Activated naive CD4-positive, alpha-beta T cell treated with anti-CD3 and anti-CD28 coated beads, Interleukin-2, amount 50 U/mL, for 24 hours (primary cell): ENCODE data around the gene VMAC.

Experiments used
- H3K27ac Mint-ChIP-seq: one replicate; pipeline ENCODE4 v1.8.0; 2021; ENCODE audit warnings: mild to moderate bottlenecking, mixed read lengths
- H3K27me3 Mint-ChIP-seq: one replicate; pipeline ENCODE4 v1.8.0; 2021; ENCODE audit warnings: mixed read lengths
- H3K36me3 Mint-ChIP-seq: one replicate; pipeline ENCODE4 v1.8.0; 2021; ENCODE audit warnings: mixed read lengths
- H3K4me1 Mint-ChIP-seq: one replicate; pipeline ENCODE4 v1.8.0; 2021; ENCODE audit warnings: mixed read lengths
- H3K4me3 Mint-ChIP-seq: one replicate; pipeline ENCODE4 v1.8.0; 2021; ENCODE audit warnings: mild to moderate bottlenecking, mixed read lengths
- H3K9me3 Mint-ChIP-seq: one replicate; pipeline ENCODE4 v1.8.0; 2021; ENCODE audit warnings: mixed read lengths

VMAC gene

GRCh38 chr19:5948752-5949564 lies 44.3 kb downstream of the VMAC start:
- no peaks in the 10 kb centered on the region for H3K27me3 Mint-ChIP-seq
- H3K36me3 Mint-ChIP-seq: peaks cover 8% of the 10 kb centered on the region
- H3K4me3 Mint-ChIP-seq: peak overlapping the region; percentile 78
- H3K9me3 Mint-ChIP-seq: no peaks in the 10 kb centered on the region
- peaks cover 91% of the 10 kb centered on the region for H3K4me1 Mint-ChIP-seq
- peak overlapping the region; percentile 95 for H3K27ac Mint-ChIP-seq

DNA sequence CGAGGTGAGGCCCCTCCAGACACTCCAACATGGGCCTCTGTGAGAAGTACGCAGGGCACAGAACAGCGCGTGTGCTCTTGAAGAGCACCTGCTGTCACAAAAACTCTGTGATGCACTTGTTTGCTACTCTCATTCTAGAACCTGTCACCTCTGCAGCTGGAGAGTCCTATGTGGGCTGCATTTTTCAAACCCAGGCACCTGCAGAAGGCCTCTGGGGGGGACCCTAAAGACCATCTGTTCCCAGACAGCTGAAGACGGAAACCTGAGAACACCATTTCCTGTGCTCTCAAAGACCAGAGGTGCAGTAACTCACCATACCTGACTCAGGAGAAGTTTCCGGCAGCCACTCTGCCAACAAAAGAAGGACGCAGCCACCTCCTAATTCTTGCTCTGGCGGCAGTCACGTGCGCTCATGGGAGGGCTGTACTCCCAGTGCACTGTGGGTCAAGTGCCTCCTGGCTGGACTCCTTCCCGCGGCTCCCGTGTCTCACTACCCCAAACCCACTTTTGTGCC lies 45.2 kb downstream of the VMAC start:
- Mint-ChIP-seq H3K27me3 (no peaks in the 10 kb centered on the region), H3K36me3 (peaks cover 12% of the 10 kb centered on the region), H3K4me1 (peaks cover 95% of the 10 kb centered on the region), H3K4me3 (peak overlapping the region; percentile 78), H3K9me3 (no peaks in the 10 kb centered on the region), H3K27ac (peak overlapping the region; percentile 95)

GRCh38 chr19:5950741-5951140 lies 46.1 kb downstream of the VMAC start:
- H3K9me3 Mint-ChIP-seq: no peaks in the 10 kb centered on the region
- H3K4me3 Mint-ChIP-seq: peak overlapping the region; percentile 78
- H3K27ac Mint-ChIP-seq: peak overlapping the region; percentile 95
- H3K36me3 Mint-ChIP-seq: peaks cover 11% of the 10 kb centered on the region
- H3K27me3 Mint-ChIP-seq: no peaks in the 10 kb centered on the region
- peaks cover 90% of the 10 kb centered on the region for H3K4me1 Mint-ChIP-seq

GRCh38 chr19:5951338-5951861 lies 46.7 kb downstream of the VMAC start:
- H3K27me3 Mint-ChIP-seq: no peaks in the 10 kb centered on the region
- no peaks in the 10 kb centered on the region for H3K9me3 Mint-ChIP-seq
- peak overlapping the region; percentile 91 for H3K27ac Mint-ChIP-seq
- peaks cover 9% of the 10 kb centered on the region for H3K36me3 Mint-ChIP-seq
- peak overlapping the region; percentile 49 for H3K4me3 Mint-ChIP-seq
- peaks cover 89% of the 10 kb centered on the region for H3K4me1 Mint-ChIP-seq

DNA sequence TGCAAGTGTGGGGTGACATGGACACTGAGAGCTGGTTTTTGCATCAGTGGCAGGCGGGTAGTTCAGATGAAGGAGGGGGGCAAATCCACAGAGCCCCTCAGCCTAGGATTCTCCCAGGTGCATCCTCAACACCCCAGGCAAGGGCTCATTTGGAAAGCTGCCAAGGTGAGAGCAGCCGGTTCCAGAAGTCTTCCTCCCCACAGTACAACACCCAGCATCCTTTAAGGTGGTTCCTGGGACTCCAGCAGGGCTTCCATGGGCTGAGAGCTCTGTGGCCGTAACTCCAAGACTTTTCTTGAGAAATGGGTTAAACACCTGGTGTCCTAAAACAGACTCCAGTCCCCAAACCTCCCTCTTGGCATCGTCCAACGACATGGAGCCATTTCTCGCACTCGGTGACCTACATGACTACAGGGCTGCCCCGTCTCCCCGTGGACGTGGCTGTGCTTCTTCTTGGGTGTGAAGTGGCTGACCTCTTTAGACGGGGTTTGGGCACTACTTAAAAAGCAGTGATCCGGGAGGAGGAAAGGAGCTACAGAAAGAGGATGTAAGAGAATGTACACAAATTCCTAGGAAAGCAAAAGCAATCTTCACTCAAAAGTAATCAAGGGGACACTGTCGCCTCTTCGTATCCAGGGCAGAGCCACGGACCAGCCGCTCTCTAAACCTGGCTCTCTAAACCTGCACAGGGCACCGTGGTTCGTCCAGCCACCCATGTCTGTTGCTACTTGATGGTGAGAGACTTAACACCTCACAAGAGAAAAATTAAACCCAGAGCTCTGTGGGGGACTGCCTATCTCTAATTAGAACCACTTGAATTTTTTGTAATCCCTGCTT lies 47.7 kb downstream of the VMAC start:
- peaks cover 7% of the 10 kb centered on the region for H3K36me3 Mint-ChIP-seq
- H3K9me3 Mint-ChIP-seq: no peaks in the 10 kb centered on the region
- no peaks in the 10 kb centered on the region for H3K27me3 Mint-ChIP-seq
- peak overlapping the region; percentile 74 for H3K4me3 Mint-ChIP-seq
- H3K4me1 Mint-ChIP-seq: peaks cover 91% of the 10 kb centered on the region
- peak overlapping the region; percentile 97 for H3K27ac Mint-ChIP-seq

- H3K4me1 Mint-ChIP-seq: peaks cover 92% of the 10 kb centered on the region
- peak overlapping the region; percentile 74 for H3K4me3 Mint-ChIP-seq
- H3K36me3 Mint-ChIP-seq: peaks cover 10% of the 10 kb centered on the region
- H3K27ac Mint-ChIP-seq: peak overlapping the region; percentile 97
- no peaks in the 10 kb centered on the region for H3K9me3 Mint-ChIP-seq
- H3K27me3 Mint-ChIP-seq: no peaks in the 10 kb centered on the region
These were observed 48.4 kb downstream of the VMAC start for GRCh38 chr19:5953030-5953589.

DNA sequence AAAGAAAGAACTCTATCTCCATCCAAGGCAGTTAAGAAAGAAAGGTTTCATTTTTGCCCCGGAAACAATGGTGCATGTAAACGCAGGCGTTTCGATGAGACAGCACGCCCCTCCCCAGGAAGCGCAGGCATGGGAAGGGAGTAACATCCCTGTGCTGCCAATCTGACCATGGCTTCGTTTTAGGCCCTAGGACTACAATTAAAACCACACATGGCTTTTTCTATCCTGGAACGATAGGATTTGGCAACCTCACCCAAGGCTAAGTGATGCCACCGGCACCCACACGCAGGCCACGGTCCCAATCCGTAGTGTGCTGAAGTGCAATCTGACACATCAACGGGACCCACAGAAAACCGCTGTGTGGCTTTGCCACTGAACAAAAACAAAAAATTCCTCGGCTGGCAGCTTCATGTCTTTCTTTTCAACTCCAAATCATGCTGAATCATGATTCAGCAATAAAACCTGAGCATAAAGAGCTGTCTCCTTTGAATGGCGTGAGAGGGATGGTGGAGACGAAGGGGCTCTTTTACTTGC lies 49.1 kb downstream of the VMAC start:
- no peaks in the 10 kb centered on the region for H3K9me3 Mint-ChIP-seq
- peak overlapping the region; percentile 74 for H3K4me3 Mint-ChIP-seq
- peaks cover 10% of the 10 kb centered on the region for H3K36me3 Mint-ChIP-seq
- peak overlapping the region; percentile 97 for H3K27ac Mint-ChIP-seq
- H3K27me3 Mint-ChIP-seq: no peaks in the 10 kb centered on the region
- H3K4me1 Mint-ChIP-seq: peaks cover 90% of the 10 kb centered on the region

DNA sequence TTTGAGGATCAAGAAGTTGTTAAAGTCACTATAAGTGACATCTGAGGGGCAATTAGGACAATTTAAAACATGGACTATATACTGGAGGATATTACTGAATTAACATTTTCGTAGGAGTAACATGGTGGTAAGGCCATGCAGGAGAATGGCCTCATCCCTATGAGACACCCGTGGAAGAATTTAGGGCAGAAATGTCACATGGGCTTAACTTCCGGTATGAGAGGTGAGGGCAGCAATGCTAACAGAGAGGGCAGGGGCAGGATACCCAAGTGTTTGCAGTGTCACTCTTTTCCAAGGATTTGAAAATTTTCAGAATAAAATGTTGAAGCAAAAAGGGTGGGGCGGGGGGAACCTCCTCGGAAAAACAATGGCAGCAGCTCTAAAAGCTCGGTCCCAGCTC lies 49.6 kb downstream of the VMAC start:
- H3K36me3 Mint-ChIP-seq: peaks cover 10% of the 10 kb centered on the region
- H3K9me3 Mint-ChIP-seq: no peaks in the 10 kb centered on the region
- H3K27me3 Mint-ChIP-seq: no peaks in the 10 kb centered on the region
- peak overlapping the region; percentile 74 for H3K4me3 Mint-ChIP-seq
- H3K27ac Mint-ChIP-seq: peak overlapping the region; percentile 97
- peaks cover 90% of the 10 kb centered on the region for H3K4me1 Mint-ChIP-seq

- Mint-ChIP-seq H3K4me3 (no peak overlapping the region), H3K4me1 (peaks cover 90% of the 10 kb centered on the region), H3K36me3 (peaks cover 7% of the 10 kb centered on the region), H3K9me3 (no peaks in the 10 kb centered on the region), H3K27ac (peak overlapping the region; percentile 30), H3K27me3 (no peaks in the 10 kb centered on the region)
These were observed 50.9 kb downstream of the VMAC start for GRCh38 chr19:5955636-5955935.

DNA sequence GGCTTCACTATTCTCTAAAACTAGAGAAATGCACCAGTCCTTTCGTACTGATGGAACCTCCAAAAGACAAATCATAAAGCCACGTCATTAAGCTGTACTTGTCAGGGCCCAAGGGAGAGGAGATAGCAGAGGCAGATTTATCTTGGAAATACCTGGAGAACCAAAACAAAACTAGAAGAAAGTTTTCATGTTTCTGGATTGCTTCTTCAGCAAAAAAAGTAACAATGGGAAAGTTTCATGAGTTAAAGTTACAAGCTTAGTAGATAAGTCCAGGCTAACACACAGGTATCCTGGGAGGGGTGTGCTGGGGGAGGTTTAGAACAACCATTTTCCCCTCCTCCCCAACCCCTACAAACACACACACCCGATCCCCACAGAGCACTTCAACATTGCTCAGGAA lies 51.7 kb downstream of the VMAC start:
- no peaks in the 10 kb centered on the region for H3K27me3 Mint-ChIP-seq
- no peak overlapping the region for H3K4me3 Mint-ChIP-seq
- no peaks in the 10 kb centered on the region for H3K9me3 Mint-ChIP-seq
- H3K4me1 Mint-ChIP-seq: peaks cover 90% of the 10 kb centered on the region
- peaks cover 7% of the 10 kb centered on the region for H3K36me3 Mint-ChIP-seq
- peak overlapping the region; percentile 79 for H3K27ac Mint-ChIP-seq

GRCh38 chr19:5956728-5957127 lies 52.1 kb downstream of the VMAC start:
- Mint-ChIP-seq H3K4me1 (peaks cover 89% of the 10 kb centered on the region), H3K4me3 (no peak overlapping the region), H3K36me3 (peaks cover 7% of the 10 kb centered on the region)

DNA sequence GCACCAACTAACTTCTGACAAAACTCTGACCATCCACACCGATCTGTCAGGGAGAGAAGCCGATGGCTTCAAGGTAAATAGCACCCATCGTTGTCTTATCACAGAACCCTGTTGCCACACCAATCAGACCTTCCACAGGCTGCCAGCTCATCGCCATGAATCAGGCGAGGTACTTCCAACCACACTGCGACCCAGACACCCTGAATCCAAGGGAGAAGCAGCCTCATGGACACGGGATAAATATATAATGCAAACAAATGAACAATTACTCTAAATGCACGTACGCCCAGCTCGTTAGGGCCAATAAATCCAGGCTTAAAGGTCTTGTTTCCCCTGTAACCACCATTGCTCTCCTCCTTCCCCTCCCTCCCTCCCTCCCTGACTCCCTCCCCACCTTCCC lies 52.5 kb downstream of the VMAC start:
- Mint-ChIP-seq H3K27me3 (no peaks in the 10 kb centered on the region), H3K4me3 (no peak overlapping the region), H3K9me3 (no peaks in the 10 kb centered on the region), H3K36me3 (peaks cover 7% of the 10 kb centered on the region), H3K27ac (peak overlapping the region; percentile 65), H3K4me1 (peaks cover 89% of the 10 kb centered on the region)

More at GRCh38 chr19:5956728-5957127, 52.1 kb downstream of the VMAC start:
- Mint-ChIP-seq H3K27me3 (no peaks in the 10 kb centered on the region), H3K9me3 (no peaks in the 10 kb centered on the region), H3K27ac (no peak overlapping the region)

- Mint-ChIP-seq H3K4me1 (peaks cover 89% of the 10 kb centered on the region), H3K4me3 (peak overlapping the region; percentile 44), H3K27me3 (no peaks in the 10 kb centered on the region), H3K36me3 (peaks cover 7% of the 10 kb centered on the region), H3K9me3 (no peaks in the 10 kb centered on the region), H3K27ac (no peak overlapping the region)
These were observed 53.6 kb downstream of the VMAC start for GRCh38 chr19:5958074-5958850.

DNA sequence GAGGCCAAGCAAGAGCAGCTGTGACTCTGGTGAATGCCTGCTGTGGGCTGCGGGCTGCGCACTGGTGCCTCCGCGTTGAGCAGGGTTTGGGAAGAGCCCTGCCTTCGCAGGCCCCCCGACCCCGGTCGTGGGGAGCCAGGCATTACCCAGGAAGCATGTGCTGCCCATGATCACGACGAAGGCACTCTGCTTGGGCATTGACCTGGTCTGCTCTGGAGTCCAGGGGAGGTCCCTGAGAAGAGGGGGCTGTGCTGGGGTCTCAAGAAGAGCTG lies 54.1 kb downstream of the VMAC start:
- H3K4me1 Mint-ChIP-seq: peaks cover 89% of the 10 kb centered on the region
- H3K4me3 Mint-ChIP-seq: no peak overlapping the region
- no peaks in the 10 kb centered on the region for H3K27me3 Mint-ChIP-seq
- peaks cover 7% of the 10 kb centered on the region for H3K36me3 Mint-ChIP-seq
- H3K27ac Mint-ChIP-seq: peak overlapping the region; percentile 62
- no peaks in the 10 kb centered on the region for H3K9me3 Mint-ChIP-seq
